Liver (tissue), 3 donors: ENCODE data around the gene ENG.

Experiments used
- CTCF ChIP-seq: fragments of 150-350 bp; IDR thresholded peaks from 2 replicates; pipeline ENCODE4 v1.5.1; 2017; ENCODE audit warnings: improper control_type of control experiment, low read depth, low read length; ENCODE audit not compliant: missing input control
- FOXA1 ChIP-seq: IDR thresholded peaks from 2 replicates; pipeline ENCODE4 v1.6.1; 2016; ENCODE audit warnings: antibody characterized with exemption
- GABPA ChIP-seq, 2 donors: IDR thresholded peaks in 1 of 2; conservative IDR thresholded peaks in 1 of 2; 2 replicates each; pipeline ENCODE4 v1.6.1; 2016; ENCODE audit warnings: antibody characterized with exemption in 2 of 2, mild to moderate bottlenecking in 1 of 2, moderate library complexity in 1 of 2
- HNF4A ChIP-seq, 2 donors: conservative IDR thresholded peaks; 2 replicates each; pipeline ENCODE4 v1.6.1; 2016; ENCODE audit warnings: antibody characterized with exemption in 2 of 2, mild to moderate bottlenecking in 2 of 2
- JUND ChIP-seq, 2 donors: IDR thresholded peaks; 2 replicates each; pipeline ENCODE4 v1.6.1; 2016; ENCODE audit warnings: antibody characterized with exemption in 2 of 2
- TF ChIP-seq, protein P1 (sequence below): IDR thresholded peaks from 2 replicates; pipeline ENCODE4 v1.6.1; 2016; ENCODE audit warnings: antibody characterized with exemption
- donor health status: healthy.
- donor health status: healthy.

- TF ChIP-seq CTCF (no peak), FOXA1 (no peak), GABPA (IDR thresholded peaks at IDR 0.05 in 1 of 2, conservative IDR thresholded peaks at IDR 0.05 in 1 of 2) (no peak), JUND (IDR thresholded peaks at IDR 0.05) (no peak), HNF4A (conservative IDR thresholded peaks at IDR 0.05) (no peak)
- TF ChIP-seq, protein P1, sequence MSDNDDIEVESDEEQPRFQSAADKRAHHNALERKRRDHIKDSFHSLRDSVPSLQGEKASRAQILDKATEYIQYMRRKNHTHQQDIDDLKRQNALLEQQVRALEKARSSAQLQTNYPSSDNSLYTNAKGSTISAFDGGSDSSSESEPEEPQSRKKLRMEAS: no peak
Observed at GRCh38 chr9:127848756-127849504, 5.5 kb downstream of the ENG start.
